ENCODE results near the gene NR3C1. TPM values are rescaled to one million over a fixed set of nuclear protein-coding genes. Genes with fewer than 3 reads are reported as not detected.

NR3C1 gene
- 11.8 and 14.3 TPM in 2 replicates for total RNA-seq

DNA sequence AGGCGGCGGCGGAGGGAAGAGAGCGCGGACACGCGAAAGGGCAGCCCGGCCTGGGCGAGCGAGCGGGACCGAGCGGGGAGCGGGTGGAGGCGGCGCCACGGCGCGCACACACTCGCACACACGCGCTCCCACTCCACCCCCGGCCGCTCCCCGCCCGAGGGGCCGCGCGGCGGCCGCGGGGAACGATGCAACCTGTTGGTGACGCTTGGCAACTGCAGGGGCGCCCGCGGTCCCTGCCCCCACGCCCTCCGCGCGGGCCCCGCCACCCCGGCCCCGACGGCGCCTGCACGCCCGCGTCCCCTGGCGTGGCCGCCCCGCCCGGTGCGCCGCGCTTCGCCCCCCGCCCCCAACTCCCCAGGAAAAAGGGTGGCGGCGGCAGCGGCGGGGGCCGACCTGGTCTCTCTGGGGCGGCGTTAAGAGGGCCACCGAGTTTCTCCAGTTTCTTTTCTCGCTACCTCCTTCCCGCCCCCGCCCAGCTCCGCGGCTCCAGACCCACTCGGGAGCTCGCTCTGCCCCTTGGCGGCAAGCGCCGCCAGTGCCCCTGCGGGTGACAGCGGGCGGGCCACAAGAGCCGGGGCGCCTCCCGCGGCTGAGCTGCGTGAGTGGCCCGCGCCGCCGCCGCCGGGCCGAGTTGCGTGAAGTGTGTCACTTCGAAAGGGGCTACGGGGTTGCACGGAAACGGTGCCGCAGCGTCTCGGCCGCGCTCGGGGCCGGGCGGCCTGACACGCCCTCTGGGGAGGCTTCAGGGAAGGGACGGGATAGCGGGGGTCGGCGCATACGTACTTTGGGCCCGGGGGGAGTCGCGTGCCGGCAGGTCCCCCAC, at the start of gene NR3C1:
Gene NR3C1 (minus strand): TSS at position 94 of the 823 bp plus-strand sequence. CDS start 2,847 bp downstream, outside the sequence.
- DNase-seq (ENCODE audit: low read depth in 2 of 2) = peak; percentile 90 to 92

- DNase-seq (ENCODE audit: low read depth in 2 of 2) = no peak
These were observed 46.3 kb upstream of the NR3C1 start for GRCh38 chr5:143449772-143450171.

DNA sequence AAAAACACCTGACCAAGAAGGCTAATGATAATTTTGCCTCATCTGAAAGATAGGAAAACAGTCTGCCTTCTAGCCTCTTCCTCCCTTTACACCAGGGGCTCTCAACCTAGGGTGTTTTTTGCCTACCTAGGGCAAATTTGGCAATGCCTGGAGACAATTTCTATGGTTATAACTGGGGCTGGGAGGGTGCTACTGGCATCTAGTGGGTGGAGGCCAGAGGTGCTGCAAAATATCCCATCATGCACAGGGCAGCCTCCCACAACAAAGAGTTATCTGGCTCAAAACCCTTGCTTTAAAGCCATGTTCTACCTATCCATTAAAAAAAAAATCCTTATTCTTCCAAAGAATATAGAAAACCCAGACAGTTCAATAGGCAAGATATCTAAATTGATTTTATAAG, 45.0 kb upstream of the NR3C1 start:
- DNase-seq (ENCODE audit: low read depth in 2 of 2) = no peak

- DNase-seq (ENCODE audit: low read depth in 2 of 2) = no peak
These were observed 44.5 kb upstream of the NR3C1 start for GRCh38 chr5:143447983-143448382.

GRCh38 chr5:143446535-143447226, 43.2 kb upstream of the NR3C1 start:
- no peak for DNase-seq (ENCODE audit: low read depth in 2 of 2)

DNA sequence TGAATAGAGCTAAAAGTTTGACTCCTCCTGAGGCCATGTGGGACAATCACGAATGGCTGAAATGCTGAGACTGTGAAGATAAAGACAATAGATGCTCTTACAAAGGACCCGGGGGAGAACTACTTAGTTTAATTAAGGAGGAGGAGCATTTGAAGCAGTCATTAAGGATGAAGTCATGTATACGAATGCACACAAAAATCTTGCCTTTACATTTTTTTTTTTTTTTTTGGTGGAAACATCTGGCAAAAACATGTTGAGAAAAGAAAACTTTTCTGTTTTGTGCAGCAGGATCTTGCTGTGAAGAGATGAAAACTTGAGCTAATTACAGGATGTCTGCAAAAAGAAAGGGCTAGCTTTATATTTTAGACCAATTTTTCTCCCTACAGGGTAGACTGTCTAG, 42.3 kb upstream of the NR3C1 start:
- DNase-seq (ENCODE audit: low read depth in 2 of 2) = no peak

GRCh38 chr5:143443330-143443729, 39.8 kb upstream of the NR3C1 start:
- DNase-seq (ENCODE audit: low read depth in 2 of 2) = no peak

DNA sequence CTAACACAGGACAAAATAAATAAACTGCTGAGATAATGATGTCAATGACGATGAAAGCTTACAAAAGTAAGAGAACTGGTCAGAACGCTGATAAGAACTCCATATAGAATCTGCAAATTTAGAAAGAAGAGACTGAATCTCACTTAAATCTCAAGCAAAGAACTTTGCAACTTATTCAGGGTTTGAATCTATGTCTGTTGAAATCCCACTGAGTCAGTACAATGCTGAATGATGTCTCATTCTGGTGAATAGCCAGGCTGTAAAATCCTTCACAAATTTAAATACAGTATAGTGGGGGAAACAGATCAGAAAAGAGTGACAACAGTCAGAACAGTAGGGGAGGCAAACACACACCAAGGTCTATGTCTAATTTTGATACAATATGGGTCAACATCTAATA, 38.9 kb upstream of the NR3C1 start:
- no peak for DNase-seq (ENCODE audit: low read depth in 2 of 2)

GRCh38 chr5:143440448-143441115, 37.1 kb upstream of the NR3C1 start:
- DNase-seq (ENCODE audit: low read depth in 2 of 2) = peak in 1 of 2 donors; percentile 18

- DNase-seq (ENCODE audit: low read depth in 2 of 2) = no peak
These were observed 34.3 kb upstream of the NR3C1 start for GRCh38 chr5:143437666-143438273.

DNA sequence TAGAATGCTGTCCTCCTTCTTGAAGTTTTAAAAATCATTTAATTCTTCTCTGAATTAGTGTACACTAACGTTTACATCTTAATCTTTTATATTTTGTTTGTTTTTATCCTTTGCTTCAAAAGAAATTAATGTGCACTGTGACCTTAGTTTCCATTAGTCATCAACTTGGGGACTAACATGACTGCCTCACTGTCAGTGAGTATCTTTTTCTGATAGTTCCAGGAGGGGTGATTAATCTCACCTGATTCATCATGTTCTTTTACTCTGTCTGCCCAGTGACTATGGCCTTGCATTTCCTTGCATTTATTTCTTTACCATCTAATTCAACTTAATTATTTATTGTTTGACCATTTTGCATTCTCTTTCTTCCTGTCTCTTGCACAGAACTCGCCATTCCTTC, 33.4 kb upstream of the NR3C1 start:
- DNase-seq (ENCODE audit: low read depth in 2 of 2) = no peak

- peak; percentile 14 to 33 for DNase-seq (ENCODE audit: low read depth in 2 of 2)
These were observed 31.7 kb upstream of the NR3C1 start for GRCh38 chr5:143435210-143435657.

GRCh38 chr5:143434261-143435209, 31.0 kb upstream of the NR3C1 start:
- no peak for DNase-seq (ENCODE audit: low read depth in 2 of 2)

GRCh38 chr5:143433670-143434069, 30.2 kb upstream of the NR3C1 start:
- DNase-seq (ENCODE audit: low read depth in 2 of 2) = no peak

- DNase-seq (ENCODE audit: low read depth in 2 of 2) = no peak
These were observed 29.3 kb upstream of the NR3C1 start for GRCh38 chr5:143432658-143433239.

DNA sequence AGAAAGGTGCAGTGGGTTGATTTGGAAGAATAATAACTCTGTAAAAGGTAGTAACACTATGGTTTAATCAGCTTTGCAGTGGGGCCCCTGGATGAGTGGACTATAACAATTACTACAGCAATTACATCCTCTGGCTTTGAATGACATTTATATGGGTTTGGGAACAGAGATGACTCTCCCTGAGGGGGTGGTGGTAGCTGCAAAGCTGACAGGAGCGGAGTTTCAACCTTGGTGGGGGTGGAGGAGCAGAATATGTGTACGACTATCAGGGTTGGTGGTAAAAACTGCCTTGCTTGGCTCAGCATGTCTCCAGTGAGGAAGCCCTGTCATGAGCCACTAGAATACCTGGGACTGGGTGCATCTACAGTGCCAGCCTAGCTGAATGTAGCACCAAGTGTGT, 28.3 kb upstream of the NR3C1 start:
- no peak for DNase-seq (ENCODE audit: low read depth in 2 of 2)

DNA sequence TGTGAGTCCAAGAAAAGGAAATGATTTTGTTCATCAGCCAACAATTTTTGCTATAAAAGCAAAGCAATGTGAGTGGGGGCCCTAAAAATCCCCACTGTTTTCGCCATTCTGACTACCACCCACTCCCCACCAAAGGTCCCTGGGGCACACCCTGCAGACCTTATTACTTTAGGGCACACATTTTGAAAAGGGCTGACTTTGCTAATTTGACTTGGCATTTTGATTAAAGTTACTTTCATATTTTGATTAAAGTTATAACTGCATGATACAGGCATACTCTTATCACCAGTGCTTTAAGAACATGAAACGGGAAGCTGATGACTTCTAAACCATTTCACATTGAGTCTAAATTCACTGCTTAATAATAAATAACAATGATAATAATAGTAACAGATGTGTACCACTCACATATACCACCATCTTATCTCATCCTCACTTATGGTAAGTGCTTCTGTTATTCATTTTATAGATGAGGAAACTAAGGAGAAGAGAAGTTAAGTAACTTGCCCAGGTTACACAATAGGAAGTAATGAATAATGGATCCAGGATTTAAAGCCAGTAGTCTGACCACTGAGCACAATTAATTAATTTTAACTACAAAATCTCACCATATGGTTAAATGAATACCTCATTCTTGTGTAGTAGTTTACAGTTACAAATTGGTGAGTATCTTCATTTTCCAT, 25.4 kb upstream of the NR3C1 start:
- no peak for DNase-seq (ENCODE audit: low read depth in 2 of 2)

DNA sequence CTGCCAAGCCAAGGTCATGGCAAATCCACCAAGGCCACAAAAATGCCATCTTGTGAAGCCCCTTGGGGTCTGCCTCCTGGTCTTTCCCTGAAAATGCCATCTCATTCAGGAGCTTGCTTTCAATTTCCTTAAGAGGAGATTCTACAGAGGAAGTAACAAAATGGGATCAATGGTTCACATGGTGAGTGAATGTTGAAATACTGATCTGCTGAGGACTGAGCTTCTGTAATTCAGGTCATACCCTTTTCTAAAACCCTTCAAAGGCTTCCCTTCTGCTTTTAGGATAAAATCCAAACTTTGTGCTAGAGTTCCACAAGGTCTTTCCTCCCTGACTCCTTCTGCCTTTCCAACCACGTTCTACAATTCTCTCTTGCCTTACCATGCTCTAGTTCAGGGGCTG, 24.7 kb upstream of the NR3C1 start:
- no peak for DNase-seq (ENCODE audit: low read depth in 2 of 2)

DNA sequence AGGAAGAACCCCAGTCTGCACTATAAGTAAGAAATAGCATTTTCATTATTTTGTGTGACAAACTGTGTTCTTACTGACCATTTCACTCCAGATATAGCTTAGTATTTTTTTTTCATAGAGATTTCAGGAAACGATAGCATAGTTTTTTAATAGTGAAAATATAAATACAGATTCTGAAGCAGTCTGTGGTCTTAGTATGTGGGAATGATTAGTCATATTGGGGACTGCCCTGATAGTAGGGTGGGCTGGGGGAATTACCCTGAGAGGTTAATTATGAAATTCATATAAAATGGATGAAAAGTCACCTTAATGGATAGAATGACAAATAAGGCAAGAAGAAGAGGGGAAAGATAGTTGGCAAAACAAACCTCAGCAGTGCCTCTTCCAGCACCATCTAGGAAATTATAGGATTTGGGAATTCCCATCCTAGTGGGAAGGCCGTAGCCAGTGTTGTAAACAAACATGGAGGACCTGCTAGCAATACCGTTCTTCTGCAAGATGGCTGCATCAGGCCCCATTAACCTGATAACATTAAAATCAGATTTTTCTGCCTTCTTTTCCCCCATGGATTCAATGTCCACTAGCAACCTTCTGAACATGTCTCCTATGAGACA, 23.7 kb upstream of the NR3C1 start:
- DNase-seq (ENCODE audit: low read depth in 2 of 2) = no peak

Measured in lung microvascular endothelial cell (primary cell).